ENCODE measurements around the gene COL23A1.

The COL23A1 gene

DNA sequence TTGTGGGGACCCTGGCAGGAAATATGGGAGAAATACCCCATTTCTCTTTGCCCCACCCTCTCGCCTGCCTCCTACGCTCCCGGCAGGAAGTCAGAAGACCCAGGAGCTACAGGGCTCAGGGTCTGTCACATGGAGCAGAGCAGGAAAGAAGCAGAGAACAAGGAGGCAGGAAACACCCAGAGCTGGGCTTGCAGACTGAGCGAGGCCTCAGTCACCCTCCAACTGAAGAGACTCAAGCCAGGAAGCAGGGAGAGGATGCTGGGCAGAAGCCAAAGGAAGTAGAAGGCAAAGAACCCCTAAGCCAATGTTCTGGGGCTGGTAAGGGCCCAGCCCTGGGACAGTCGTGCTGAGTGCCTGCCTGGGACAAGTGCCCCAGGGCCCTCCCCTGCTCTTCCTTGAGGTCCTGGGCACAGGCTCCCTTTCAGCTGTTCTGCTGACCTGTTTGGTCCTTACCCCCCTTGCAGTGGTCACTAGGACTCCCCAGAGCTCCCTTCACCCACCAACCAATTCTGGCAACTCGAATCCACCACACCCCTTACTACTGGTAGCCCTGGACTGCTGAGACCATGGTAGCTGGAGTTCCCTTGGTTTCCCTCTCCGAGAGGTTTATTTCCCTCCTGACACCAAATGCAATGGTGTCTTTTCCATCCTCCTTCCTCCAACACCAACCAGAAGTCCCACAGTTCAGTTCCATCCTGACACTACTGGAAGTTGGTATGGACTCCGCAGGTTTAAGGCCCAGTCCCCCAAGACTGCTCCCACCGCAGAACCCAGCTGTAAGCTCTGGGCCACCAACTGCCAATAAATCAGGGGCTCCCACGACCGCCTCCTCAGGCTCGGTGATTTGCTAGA, 157.5 kb downstream of the COL23A1 start:
- DNase-seq = no peak

DNA sequence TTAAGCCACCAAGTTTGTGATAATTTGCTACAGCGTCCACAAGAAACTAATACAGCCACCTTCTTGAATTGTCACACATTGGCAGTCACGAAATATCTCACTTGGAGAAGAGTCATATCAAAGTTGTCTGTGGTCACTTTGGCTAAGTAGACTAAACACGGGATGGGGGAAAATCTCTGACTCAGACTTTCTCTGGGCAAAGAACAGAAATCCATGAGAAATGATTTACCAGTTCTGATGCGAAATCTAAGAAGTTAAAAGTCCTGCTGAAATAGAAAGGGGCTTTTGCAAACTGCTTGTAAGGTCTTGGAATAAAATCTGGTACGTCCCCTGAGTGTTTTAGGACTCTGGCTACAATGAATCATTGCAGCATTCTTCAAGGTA, 158.4 kb downstream of the COL23A1 start:
- no peak for DNase-seq

DNA sequence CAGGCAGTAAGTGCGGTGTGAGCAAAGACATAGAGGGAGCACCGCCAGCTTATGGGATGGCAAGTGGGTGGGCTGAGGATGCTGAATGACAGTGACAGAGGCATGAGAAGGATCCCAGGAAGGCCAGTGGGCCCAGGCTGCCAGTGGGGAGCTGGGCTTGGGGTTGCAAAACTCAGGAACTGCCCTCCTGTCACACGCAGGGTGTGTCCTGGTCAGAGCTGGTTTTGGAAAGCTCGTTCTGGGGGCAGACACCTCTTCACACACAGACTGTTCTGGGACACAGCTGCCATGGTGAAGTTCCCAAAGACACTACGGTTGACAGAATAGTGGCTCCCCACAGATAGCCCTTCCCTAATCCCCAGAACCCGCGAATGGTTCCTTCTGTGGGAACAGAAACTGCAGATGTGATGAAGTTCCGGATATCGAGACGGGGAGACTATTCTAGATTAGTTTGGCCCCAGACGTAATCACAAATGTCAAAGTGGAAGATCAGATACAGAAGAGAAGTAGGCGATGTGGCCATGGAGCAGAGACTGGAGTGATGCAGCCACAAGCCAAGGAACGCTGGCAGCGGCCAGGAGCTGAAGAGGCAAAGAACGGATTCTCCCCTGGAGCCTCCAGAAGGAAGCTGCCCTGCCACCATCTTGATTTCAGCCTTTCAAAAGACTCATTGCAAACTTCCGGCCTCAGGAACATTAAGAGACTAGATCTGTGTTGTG, 159.0 kb downstream of the COL23A1 start:
- DNase-seq = no peak

DNA sequence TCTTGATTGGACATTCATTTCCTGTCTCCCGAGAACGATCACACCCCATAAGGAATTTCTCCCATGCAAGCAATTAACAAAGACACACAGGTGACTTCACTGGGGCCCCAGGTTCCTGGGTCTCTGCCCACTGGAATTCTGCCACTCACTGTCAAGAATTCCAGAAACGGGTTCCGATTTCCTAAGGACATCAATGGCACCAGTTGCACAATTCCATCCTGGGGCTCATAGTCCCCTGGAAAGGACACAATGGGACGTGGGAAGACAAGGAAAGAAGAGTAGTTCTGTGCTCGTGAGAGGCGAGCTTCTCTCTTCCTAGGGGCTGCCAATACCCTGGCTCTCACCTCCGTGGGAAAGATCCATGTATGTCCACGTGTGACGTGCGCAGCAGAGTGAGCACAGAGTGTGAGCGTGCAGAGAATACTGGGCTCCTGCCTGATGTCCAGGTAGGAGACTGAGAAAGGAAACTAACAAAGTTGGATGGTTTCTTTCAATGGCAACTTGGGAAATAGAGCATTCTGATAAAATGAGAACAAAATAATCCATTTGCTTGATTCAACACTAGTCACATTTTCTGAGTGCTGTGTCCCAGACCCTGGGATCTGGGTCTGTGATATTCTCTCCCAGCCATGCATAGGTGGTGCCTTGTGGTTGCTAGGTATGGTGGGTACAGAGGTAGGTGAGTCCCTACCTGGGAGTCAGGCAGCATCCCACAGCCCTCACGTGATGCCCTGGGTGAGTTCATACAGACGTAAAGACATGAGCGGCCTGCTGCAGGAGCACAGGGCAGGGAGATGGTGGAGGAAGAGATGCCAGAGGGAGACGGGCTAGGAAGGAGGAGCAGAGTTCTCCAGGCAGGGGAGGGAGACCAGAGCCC, 159.8 kb downstream of the COL23A1 start:
- no peak for DNase-seq

DNA sequence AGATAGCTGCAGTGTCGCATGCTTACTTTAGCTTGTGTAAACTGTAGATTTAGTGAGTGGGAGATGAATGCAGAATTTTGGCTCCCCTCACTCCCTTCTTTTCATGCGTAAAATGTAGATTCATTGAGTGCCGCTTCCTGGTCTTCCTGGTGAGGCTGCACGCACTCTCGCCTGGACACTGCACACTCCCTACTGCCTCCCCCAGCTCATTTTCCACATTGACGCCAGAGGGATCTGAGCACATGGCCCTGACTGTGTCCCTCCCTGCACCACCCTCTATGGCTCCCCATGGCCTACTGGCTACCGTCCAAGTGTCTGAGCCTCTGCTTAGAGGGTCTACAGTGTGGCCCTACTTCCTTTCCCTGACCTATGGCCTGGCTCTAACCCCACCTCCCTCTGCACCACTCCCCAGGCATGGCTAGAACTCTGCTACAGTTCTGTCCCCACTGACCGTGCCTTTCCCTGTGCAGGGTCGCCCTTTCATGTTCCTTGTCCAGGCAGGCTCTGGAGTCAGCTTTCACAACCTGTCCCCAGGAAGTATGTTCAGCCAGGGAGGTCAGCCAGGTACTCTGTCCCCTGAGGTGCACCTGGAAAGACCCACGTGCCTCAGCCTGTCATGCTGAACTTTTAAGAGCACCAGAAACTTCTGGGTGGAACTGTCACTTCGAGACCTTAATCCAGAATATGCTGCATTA, 160.6 kb downstream of the COL23A1 start:
- no peak for DNase-seq

DNA sequence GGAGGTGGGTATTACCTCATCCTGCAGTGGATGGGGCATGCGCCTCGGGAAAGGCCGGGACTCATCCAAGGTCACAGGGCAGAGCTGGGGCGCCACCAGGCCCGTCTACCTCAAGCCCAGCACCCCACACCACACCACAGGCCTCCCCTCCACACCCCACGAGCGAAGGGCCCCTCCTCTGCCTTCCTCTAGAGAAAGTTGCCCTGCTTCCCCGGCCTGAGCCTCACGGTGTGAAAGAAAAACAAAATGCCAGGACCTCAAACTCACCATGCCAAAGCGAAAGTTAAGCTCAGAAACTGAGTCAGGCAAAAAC, 161.1 kb downstream of the COL23A1 start:
- no peak for DNase-seq

DNA sequence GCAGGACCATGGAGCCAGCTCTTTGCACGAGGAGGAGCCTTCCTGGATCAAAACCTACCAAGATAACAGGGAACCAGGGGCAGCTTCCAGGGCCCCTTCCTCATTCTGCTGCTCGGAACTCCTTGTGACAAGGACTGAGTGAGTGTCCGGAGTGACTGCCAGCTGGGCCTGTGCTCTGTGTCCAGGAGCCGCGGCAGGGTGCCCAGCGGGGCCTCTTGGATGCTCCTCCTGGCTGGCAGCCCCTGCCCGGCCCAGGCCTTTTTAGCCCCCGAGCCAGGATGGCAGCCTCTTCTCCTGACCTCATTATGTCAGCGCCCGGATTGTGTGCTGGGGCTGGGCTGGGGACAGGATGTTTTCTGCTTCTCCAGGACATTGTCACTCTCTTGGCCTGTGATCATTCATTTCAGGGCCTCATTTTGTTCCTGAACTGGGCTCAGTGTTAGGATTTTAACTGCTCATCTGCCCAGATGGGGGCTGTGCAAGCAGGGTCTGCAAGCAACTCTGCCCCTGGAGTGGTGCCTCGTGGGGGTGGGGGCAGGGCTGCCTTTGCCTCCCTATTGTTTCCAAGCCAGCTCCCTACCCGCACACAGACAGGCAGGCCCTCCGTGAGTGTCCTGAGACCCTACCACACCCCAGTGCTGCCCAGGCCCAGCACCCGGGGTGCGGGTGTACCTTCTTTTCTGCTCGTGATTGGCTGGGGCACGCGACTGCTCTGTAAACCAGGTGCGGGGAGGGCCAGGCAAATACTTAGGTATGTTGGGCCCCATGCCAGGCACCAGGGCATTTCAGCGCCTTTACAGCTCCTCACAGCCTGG, 161.6 kb downstream of the COL23A1 start:
- no peak for DNase-seq

DNA sequence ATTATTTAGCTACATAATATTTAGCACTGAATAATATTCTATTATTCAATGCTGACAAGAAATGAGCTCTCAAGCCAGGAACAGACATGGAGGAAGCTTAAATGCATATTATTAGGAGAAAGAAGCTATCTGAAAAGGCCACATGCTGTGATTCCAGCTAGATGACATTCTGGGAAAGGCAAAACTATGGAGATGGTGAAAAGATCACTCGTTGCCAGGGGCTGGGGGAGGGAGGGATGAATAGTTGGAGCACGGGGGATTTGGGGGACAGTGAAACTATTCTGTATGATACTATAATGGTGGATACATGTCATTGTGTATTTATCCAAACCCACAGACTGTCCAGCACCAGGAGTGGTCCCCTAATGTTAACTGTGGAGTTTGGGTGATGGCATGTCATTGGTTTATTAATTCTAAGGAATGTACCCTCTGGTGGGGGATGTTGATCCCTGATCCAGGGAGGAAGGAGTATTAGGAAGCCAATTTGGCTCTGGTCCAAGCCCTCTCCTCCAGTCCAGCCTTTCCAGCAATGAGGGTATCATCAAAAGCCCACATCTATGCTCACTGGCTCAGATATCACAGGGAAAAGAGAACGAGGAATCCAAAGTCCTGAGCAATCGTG, 162.5 kb downstream of the COL23A1 start:
- no peak for DNase-seq

DNA sequence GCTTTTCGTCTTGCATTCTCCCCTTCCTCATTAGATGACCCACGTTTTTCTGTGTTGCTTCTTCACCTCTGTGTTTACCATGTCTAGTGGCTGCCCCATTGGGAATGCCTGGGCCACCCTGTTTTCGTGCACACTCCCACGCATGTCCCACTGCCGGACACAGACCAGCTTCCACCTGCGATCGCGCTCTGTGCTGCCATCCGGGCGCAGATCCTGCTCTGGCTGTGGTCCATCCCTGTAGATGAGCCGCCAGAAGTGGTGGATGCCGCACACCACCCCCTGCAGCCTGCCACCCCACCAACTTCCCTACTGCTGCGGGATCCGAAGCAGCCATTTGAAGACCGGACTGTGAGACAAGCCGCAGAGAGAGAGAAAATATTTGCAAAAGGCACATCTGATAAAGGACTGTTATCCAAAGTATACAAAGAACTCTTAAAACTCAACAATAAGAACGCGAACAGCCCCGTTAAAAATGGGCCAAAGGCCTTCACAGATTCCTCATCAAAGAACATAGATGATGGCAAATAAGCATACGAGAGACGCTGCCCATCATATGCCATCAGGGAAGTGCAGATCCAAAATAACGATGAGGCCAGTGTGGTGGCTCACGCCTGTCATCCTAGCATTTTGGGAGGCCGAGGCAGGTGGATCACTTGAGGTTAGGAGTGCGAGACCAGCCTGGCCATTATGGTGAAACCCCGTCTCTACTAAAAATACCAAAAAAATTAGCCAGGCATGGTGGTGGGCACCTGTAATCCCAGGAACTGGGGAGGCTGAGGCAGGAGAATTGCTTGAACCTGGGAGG, 163.7 kb downstream of the COL23A1 start:
- no peak for DNase-seq

DNA sequence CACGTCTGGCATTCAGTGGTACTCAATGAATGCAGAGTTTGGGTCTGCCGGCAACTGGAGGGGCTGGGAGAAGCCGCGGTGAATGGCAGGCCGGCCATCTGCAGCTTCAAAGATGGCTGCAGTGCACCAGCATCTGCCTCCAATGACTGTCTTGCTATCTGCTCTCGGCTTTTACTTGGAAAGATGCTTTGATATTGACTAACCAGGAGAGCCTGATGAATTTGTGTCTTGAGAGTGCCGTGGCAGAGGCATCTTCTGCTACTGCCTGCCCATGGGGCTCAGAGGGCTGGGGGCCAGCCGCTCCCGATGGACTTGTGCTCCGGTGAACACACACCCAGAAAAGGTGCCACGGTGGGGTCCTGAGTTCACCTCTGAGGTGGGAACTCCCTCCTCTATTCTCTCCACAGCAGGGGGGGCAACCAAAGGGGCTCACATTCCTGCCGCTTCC, 164.5 kb downstream of the COL23A1 start:
- no peak for DNase-seq

DNA sequence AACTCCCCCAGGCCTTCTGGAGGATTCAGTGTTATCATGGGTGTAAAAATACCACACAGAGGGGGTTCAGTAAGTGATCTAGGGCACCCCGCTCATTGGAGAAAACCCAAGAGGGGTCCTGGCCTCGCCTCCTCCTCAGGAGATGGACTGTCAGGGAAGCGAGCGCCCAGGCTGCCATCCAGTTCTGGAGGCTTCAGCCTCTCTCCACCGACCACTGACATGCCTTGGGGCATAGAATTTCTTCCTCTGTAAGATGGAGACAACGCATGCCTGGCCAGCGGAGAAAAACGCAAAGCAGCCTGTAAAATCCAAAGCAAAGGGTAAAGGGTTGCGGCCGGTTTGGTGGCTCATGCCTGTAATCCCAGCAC, 165.4 kb downstream of the COL23A1 start:
- DNase-seq = no peak

DNA sequence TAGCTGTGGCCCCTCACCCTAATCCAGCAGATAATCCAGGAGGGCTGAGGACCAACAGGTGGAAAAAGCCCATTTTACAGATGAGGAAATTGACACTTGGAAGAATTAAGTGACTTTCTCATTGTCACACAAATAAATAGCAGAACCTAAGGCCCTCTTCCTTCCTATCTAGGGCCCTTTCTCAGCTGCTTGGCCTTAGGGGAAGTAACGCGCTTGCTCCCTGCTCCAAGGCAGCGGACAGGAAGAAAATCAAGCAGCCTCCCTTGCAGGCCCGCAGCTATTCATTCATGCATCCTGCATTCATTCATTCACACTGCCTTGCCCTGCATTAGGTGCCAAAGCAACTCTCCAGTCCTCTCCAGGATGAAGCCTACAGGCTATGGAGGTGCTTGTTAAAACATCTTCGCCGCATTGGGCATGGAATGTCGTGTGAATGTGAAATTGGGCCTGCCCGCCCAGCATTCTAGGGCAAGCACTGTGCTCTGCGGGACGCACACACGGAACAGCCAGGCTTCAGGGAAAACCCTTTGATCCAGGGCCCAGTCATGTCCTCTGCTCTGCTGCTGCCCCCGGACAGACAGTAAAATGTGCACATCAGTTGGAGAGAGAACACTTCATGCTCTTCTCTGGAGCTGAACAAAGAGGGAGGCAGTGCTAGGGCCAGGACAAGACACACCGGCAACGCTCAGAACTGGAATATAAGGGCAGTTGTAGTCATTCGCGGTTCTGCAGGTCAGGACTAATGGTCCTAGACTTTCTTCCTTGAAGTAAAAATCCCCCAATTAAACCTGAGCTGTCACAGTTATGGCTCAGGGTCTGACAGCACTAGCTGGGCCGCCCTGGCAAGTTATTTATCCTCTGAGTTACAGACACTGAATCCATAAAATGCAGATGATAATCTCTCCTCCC, 166.0 kb downstream of the COL23A1 start:
- DNase-seq = no peak

DNA sequence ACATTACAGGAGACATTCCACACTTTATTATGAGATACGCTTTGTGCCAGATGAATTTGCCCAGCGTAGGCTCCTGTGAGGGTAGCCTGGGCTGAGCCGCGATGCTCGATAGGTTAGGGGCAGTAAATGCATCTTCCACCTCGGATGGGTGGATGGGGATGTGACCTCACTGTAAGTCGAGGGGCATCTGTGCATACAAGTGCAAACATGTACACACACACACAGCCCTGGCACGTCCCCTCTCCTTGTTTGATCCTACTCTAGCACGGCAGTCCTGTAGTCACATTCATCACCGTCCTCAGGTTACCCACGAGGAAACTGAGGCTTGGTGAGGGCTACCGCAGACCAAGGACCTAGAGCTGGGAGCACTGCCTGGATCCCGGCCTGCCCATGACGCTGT, 166.8 kb downstream of the COL23A1 start:
- DNase-seq = no peak

DNA sequence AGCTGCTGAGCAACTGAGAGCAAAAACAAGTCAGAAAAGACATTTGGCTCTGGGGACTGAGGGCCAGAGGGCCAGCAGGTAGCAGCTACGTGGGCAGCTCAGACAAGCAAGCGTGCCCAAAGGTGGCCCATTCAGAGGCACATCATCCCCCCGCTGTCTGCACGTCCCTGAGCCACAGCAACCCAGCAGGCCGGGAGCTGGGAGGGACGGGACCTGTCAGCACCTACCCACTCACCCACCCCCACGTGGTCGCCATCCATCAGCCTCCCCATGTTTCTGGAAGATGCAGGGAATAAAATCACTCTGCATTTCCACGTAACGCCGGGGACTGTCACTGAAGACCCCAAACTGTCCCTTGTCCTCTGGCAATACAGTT, 167.8 kb downstream of the COL23A1 start:
- DNase-seq = no peak

DNA sequence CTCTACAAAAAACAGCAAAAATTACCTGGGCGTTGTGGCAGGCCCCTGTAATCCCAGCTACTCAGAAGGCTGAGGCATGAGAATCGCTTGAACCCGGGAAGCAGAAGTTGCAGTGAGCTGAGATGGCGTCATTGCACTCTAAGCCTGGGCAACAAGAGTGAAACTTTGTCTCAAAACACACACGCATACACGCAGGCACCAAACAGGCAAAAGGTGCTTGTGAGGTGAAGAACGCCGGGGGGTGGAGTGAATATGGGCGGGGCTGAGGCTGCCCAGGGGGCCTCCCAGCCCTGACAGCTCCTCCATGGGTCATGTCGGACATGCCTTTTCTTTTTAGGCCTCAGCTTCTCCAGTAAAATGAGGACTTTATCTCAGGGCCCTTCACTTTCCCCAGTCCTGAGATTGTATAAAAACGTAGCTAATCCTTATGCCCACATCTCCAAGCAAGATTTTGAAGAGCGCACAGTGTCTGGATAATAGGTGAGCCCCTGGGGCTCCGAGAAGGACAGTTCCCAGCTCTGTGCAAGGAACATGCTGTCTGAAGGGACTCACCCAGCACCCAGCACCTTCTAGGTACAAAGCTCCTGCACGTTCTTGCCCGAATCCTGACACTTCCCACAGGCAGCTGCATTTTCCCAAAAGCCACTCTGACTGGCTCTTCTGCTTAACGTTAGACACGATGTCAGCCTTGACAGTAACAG, 168.3 kb downstream of the COL23A1 start:
- DNase-seq = no peak

DNA sequence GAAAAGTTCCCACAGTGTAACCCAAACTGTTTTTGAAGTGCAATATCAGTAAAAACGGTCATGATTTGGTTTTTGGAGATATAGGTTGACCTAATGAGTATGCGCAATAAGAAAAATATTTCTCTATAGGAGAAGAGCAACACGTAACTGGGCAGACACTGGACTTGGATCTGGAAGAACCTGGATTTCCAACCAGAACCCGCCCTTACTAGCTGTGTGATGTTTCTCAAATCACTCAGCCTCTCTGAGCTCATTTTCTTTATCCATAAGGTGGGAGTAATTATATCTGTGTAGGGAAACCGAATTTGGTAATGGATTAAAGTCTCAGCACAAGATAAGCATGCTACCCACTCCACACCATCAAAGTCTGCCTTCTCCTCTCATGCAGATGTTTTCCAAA, 169.1 kb downstream of the COL23A1 start:
- no peak for DNase-seq

DNA sequence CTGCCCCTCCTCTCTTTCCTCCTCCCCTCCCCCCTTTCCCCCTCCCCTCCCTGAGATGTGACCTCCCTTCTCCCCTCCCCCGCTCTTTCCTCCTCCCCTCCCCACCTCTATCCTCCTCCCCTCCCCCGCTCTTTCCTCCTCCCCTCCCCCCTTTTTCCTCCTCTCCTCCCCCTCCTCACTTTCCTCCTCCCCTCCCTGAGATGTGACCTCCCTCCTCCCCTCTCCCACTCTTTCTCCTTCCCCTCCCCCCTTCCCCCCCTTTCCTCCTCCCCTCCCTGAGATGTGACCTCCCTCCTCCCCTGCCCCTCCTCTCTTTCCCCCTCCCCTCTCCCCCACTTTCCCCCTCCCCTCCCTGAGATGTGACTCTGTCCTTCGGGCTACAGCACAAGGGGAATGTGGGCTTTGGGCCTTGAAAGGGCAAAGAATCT, 169.8 kb downstream of the COL23A1 start:
- DNase-seq = no peak

DNA sequence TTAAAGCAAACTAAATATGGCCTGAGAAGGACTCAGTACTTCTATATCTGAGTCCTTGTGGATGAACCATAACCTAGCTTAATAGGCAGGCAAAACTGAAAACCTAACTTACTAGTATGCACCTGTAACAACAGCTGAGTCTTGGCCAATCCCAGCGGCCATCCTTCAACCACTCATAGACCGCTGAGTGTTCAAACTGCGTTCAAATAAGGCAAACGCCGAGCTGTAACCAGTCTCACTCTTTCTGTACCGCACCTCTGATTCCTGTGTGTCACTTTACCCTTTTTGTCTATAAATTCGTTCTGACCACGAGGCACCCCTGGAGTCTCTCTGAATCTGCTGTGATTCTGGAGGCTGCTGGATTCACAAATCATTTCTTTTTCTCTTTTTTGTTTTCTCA, 170.5 kb downstream of the COL23A1 start:
- no peak for DNase-seq

DNA sequence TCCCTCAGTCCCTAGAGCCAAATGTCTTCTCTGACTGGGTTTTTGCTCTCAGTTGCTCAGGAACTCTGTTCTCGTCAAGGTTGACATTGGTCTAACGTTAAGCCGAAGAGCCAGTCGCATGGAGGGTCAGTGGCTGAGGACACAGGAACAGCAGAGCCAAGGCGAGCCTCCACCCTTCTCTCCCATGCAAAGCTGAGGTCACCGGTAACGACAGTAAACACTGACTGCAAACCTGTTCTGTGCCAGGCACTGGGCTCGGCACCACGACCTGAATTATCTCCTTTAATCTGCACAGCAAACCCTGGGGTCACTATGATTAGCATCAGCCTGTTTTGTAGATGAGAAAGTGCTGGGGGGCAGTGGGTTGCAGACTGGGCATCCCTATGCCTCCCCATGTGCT, 171.0 kb downstream of the COL23A1 start:
- no peak for DNase-seq
